Peyer's patch (tissue), 4 donors: ENCODE results near the gene PIP4K2C.

Experiments
- POLR2A ChIP-seq, 2 donors: fragments of 450-650 bp; IDR thresholded peaks; one replicate each; pipeline ENCODE4 v1.5.1; 2017; ENCODE audit warnings: antibody characterized with exemption in 2 of 2, mild to moderate bottlenecking in 2 of 2, moderate library complexity in 2 of 2
- TF ChIP-seq, protein P1 (sequence below), 6 experiments: fragments of 450-650 bp in 4 of 6; fragments of 200-600 bp in 2 of 6; sonication (generic) in 1 of 6; IDR thresholded peaks; one replicate each; pipeline ENCODE4 v1.5.1; 2017 to 2019; ENCODE audit warnings: antibody characterized with exemption in 6 of 6, mild to moderate bottlenecking in 3 of 6, moderate library complexity in 1 of 6

GRCh38 chr12:57571926-57572762 is 18.8 kb upstream of the PIP4K2C start:
- TF ChIP-seq, protein P1, sequence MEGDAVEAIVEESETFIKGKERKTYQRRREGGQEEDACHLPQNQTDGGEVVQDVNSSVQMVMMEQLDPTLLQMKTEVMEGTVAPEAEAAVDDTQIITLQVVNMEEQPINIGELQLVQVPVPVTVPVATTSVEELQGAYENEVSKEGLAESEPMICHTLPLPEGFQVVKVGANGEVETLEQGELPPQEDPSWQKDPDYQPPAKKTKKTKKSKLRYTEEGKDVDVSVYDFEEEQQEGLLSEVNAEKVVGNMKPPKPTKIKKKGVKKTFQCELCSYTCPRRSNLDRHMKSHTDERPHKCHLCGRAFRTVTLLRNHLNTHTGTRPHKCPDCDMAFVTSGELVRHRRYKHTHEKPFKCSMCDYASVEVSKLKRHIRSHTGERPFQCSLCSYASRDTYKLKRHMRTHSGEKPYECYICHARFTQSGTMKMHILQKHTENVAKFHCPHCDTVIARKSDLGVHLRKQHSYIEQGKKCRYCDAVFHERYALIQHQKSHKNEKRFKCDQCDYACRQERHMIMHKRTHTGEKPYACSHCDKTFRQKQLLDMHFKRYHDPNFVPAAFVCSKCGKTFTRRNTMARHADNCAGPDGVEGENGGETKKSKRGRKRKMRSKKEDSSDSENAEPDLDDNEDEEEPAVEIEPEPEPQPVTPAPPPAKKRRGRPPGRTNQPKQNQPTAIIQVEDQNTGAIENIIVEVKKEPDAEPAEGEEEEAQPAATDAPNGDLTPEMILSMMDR (IDR thresholded peaks at IDR 0.05) = no peak
- TF ChIP-seq POLR2A (IDR thresholded peaks at IDR 0.05) = no peak
